CD4-positive, alpha-beta T cell treated with Interferon alpha-2 for 1 hour (primary cell): ENCODE data around the gene DDX21.
A peak's percentile ranks its signal among the peaks of the same experiment; 100 is the strongest.
"Not testable (repeated sequence)": the region's sequence is repeated elsewhere in the genome, so short reads cannot be mapped to it uniquely, and the experiment has no call there.

Source experiments
- DNase-seq, 2 donors: peaks; one replicate each; pipeline ENCODE4 v3.0.0-alpha.2; 2020 to 2022

The DDX21 gene

GRCh38 chr10:68955832-68956532 is at the start of gene DDX21:
Gene DDX21, plus strand, starts transcription at chr10:68956170. Its CDS starts 56 bp downstream, at chr10:68956226.
- DNase-seq: peak; percentile 91 to 92

GRCh38 chr10:68924593-68924992 is 31.4 kb upstream of the DDX21 start:
- DNase-seq: no peak

GRCh38 chr10:68925489-68925888 is 30.5 kb upstream of the DDX21 start:
- no peak for DNase-seq

DNA sequence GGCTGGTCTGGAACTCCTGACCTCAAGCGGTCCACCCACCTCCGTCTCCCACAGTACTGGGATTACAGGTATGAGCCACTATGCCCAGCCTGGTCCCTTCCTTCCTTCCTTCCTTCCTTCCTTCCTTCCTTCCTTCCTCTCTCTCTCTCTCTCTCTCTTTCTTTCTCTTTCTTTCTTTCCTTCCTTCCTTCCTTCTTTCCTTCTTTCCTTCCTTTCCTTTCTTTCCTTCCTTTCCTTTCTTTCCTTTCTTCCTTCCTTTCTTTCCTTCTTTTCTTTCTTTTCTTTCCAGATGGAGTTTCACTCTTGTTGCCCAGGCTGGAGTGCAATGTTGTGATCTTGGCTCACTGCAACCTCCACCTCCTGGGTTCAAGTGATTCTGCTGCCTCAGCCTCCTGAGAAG is 26.8 kb upstream of the DDX21 start:
- DNase-seq: not testable (repeated sequence)

GRCh38 chr10:68929888-68930287 is 26.1 kb upstream of the DDX21 start:
- DNase-seq: not testable (repeated sequence)

DNA sequence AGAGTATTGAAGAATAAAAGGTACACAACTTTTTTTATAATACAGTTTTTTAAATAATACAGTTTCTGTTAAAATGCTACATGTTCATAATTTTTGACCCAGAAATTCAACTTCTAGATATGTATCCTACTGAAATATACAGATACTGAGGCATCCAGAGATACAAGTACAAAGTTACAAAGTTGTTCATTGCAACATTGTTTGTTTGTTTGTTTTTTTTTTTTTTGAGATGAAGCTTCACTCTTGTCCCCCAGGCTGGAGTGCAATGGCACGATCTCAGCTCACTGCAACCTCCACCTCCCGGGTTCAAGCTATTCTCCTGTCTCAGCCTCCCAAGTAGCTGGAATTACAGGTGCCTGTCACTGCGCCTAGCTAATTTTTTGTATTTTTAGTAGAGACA is 23.1 kb upstream of the DDX21 start:
- DNase-seq: not testable (repeated sequence)

DNA sequence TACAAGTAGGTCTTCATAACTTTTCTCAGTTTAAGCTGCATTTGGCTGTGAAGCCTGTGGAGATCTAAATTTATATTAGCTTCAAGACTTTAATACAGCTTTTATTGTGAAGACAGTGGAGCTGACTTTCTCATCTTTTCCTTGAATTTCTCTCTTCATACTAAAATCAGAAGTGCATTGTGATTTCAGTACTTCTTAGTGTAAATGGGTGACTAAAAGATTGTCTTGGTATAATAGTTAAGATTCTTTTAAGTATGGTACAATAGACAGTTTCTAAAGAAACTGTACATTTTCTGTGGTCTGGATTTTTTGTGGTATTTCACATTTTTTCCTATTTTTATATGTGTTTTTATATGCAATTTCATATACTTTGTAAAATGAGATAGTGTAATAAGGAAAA is 21.0 kb upstream of the DDX21 start:
- DNase-seq: no peak

DNA sequence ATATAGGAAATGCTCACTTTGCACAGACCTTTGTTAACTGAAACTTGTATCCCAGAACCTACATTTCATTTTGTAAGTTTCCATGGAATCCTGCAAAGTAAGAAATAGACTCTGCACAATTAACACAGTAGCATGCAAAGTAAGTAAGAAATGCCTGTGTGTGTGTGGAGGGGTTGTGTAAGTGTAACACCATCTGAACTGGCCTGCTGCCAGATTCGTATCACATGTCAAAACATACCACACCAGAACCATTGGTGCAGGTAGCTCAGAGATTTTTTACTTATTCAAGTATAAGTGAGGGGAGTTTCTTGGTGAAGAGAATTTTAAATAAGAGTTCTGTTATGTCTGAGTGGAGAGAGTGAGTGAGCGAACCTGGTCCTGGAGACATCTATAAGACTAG is 17.9 kb upstream of the DDX21 start:
- no peak for DNase-seq

DNA sequence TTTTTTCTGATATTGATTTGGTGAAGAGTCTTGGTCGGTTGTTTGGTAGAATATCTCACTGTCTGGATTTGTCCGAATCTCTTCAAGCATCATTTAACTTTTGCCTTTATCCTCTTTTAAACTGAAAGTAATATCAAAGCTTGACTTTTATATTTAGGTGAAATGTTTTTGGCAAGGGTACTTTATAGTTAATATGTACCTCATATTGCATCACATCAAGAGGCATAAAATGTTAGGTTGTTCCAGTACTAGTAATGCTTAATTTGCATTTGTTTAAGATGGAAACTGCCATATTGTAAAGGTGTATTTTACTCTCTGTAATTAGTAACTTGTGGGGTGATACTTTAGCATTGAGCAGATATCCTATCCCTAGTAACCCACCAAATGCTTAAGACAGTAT is 17.1 kb upstream of the DDX21 start:
- DNase-seq: no peak

GRCh38 chr10:68940917-68941316 is 15.1 kb upstream of the DDX21 start:
- not testable (repeated sequence) for DNase-seq

DNA sequence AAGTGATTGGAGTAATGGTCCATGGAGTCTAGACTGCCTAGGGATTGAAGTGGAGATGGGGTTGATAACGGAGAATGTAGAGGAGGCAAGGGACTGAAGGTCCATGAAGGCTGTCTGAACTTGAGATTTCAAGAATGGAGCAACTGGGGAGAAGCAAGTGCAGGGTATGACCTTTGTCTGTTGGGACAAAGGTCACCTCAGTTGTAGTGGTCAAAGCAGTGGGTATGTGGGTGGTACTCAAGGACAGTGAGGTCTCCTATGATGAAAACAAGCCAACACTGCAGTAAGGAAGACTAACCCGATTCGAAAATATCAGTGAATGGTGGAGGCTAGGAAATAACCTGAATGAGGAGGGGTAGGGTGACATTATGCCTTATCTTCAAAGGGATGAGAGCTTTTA is 5.4 kb upstream of the DDX21 start:
- no peak for DNase-seq

GRCh38 chr10:68954904-68955303 is 1.1 kb upstream of the DDX21 start:
- no peak for DNase-seq

DNA sequence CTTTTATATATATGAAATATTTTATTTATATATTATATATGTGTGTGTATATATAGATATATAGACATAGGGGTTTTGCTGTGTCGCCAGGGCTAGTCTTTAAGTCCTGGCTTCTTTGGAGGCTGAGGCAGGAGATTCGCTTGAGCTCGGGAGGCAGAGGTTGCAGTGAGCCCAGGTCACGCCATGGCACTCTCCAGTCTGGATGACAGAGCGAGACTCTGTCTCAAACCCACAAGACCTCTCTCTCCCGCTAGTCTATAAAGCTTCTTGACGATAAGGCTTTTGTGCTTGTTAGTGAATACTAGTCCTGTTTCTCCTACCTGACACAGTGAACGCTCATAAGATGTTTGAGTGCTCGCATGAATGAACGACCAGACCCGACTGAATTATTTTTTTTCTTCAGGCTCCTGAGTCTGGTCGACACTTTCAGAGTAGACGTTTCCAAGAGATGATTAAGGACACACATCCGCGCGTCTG is 577 bp upstream of the DDX21 start:
- no peak for DNase-seq

GRCh38 chr10:68957284-68957615 is 1.3 kb downstream of the DDX21 start:
- no peak for DNase-seq

- no peak for DNase-seq
These were observed 1.7 kb downstream of the DDX21 start for GRCh38 chr10:68957654-68958053.

GRCh38 chr10:68959695-68960527 is 3.9 kb downstream of the DDX21 start:
- no peak for DNase-seq

DNA sequence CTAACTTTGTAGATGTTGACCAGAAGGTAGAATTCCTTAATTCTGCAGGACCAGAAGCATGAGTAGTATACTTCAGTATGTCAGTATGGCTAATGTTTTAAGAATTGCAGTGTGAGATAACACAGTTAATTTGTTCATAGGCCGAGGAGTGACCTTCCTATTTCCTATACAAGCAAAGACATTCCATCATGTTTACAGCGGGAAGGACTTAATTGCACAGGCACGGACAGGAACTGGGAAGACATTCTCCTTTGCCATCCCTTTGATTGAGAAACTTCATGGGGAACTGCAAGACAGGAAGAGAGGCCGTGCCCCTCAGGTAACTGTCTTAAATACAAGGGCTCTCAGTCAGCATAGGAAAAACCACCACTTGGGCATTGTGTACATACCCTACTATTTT is 7.2 kb downstream of the DDX21 start:
- no peak for DNase-seq

DNA sequence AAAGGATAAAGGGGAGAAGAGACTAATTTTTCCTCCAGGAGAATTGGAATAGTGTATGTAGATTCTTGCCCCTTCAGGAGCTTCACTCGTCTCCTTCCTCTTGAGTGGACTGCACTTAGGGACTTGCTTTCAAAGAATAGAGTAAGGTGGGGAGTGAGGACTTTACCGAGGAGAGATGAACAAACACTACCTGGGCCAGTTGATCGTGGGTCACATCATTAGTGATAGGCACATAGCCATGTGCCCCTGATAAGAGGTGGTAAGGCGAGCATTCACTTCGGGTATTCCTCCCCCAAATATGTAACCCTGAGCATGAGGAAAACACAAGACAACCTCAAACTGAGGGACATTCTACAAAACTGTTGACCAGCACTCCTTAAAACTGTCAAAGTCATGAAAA is 18.0 kb downstream of the DDX21 start:
- no peak for DNase-seq

GRCh38 chr10:68975936-68976473 is 20.0 kb downstream of the DDX21 start:
- not testable (repeated sequence) for DNase-seq

DNA sequence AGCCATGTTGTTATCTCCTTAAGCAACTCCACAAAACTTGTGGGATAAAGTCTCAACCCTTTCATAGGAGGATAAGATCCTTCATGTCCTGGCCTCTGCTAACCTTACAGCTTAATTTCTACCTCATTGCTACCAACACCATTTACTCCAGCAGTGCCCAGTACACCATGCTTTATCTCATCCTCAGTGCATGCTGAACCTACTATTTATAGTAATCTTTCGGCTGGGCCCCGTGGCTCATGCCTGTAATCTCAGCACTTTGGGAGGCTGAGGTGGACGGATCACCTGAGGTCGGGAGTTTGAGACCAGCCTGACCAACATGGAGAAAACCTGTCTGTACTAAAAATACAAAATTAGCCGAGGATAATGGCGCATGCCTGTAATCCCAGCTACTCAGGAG is 23.8 kb downstream of the DDX21 start:
- not testable (repeated sequence) for DNase-seq

GRCh38 chr10:68981074-68981473 is 25.1 kb downstream of the DDX21 start:
- no peak for DNase-seq

GRCh38 chr10:68982389-68982788 is 26.4 kb downstream of the DDX21 start:
- no peak for DNase-seq

DNA sequence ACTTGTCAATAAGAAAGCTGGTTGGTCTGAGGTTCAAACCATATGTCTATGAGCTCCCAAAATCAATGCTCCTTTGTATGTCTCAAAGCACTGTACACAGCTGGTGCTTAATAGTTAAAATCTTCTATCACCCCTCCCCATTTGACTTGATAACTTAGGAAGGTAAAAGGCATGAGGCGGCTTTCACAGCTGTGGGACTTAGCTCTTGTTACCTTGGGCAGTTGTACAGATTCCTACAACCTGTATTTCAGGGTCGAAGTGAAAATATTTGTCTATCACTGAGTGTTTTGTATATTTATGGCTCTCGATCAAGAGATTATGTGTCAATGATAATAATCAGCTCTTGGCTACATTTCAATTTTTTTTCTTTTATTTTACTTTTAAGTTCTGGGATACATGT is 31.6 kb downstream of the DDX21 start:
- DNase-seq: no peak
